Parietal lobe (tissue), 2 donors: Measurements from ENCODE around the gene GPR107. TPM values are rescaled to one million over a fixed set of nuclear protein-coding genes. Genes with fewer than 3 reads are reported as not detected.

Source experiments
- small RNA-seq: library from RNA; depleted of rRNA; stranded (forward); fragments of <200 nt; gene quantifications from one replicate; pipeline ENCODE3, GENCODE V24; 2014; ENCODE audit warnings: low replicate concordance
- total RNA-seq: library from RNA; depleted of rRNA; stranded (reverse); fragments of >200 nt; gene quantifications from one replicate; pipeline ENCODE4 v1.2.3, GENCODE V29; 2014

The GPR107 gene
- 39.1 TPM for total RNA-seq

GRCh38 chr9:130053504-130054324 lies at the start of gene GPR107:
GPR107 (plus strand) TSS chr9:130053906; CDS start chr9:130053933, 27 bp downstream.

GRCh38 chr9:130042885-130043653 lies 10.6 kb upstream of the GPR107 start, which contains the start of gene FNBP1:
FNBP1 (minus strand) TSS chr9:130043189; CDS start chr9:130042975, 214 bp downstream.

DNA sequence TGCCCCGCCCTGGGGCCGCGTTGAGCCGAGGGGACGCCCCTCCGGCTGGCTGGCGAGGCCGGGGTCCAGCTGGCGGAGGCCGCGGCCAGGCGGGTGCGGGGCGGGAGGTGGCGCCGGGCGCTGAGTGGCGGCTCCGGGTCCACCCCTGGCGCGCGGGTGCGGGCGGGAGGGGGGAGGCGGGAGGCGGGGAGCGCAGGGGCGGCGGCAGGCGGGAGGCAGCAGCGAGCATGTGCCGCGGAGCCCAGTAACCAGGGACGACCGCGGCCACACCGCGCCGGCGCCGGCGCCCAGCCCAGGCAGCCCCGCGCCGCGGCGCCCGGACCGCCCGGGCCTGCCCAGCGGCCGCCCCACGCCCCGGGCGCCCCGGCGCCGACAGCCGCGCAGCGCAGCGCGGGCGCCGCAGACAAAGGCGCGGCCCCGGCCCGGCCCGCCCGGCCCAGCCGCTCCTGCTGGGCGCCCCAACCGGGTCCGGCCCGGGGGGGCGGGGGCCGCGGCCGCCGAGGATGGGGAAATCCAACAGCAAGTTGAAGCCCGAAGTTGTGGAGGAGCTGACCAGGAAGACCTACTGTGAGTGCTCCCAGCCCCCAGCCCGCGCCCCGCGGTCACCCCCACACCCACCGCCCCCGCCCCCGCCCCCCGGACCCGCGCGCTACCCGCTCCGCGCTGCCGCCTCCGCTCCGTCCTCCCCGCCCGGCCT lies 118.6 kb downstream of the GPR107 start, which contains the start of gene NCS1:
Gene NCS1 (plus strand): TSS at position 244 of the 697 bp plus-strand sequence. CDS start 260 bp downstream, at position 504.

Small RNAs within 50 kb of the gene (small RNA-seq; reads per million reads assigned to genes)
- gene RF00019: not detected

Other genes starting within 250 kb of the GPR107 start
- 29.1 TPM for gene TOR1A, start 229.8 kb upstream of the GPR107 start, total RNA-seq
- gene C9orf78, start 218.6 kb upstream of the GPR107 start, total RNA-seq: 34.4 TPM
- 18.5 TPM for gene USP20, start 218.4 kb upstream of the GPR107 start, total RNA-seq
- gene FNBP1, start 10.7 kb upstream of the GPR107 start, total RNA-seq: 102 TPM
- gene NCS1, start 118.5 kb downstream of the GPR107 start, total RNA-seq: 150 TPM
- 0.31 TPM for gene HMCN2, start 211.9 kb downstream of the GPR107 start, total RNA-seq